Adrenal gland (tissue), 12 donors: ENCODE data around the gene TCHHL1. TPM values are rescaled to one million over a fixed set of nuclear protein-coding genes. Genes with fewer than 3 reads are reported as not detected.

Experiments used
- DNase-seq, 7 donors: peaks; one replicate each; pipeline ENCODE4 v3.0.0-alpha.2; 2019 to 2020
- H3K27ac ChIP-seq, 5 donors: fragments of 200-600 bp; sonication (generic) in 4 of 5; 1 replicate in 3 of 5; 2 replicates in 2 of 5; pipeline versions ENCODE4 v1.5.1 to v1.8.0; 2016 to 2020; ENCODE audit warnings: mild to moderate bottlenecking in 1 of 5
- H3K27me3 ChIP-seq: fragments of 200-600 bp; 2 replicates; pipeline ENCODE4 v1.8.0; 2021
- H3K36me3 ChIP-seq, 2 donors: fragments of 200-600 bp; replicated peaks in 1 of 2; 1 replicate in 1 of 2; 2 replicates in 1 of 2; pipeline versions ENCODE4 v1.5.1 to v1.8.0; 2018 to 2022
- H3K4me1 ChIP-seq, 2 donors: fragments of 200-600 bp; replicated peaks in 1 of 2; 1 replicate in 1 of 2; 2 replicates in 1 of 2; pipeline versions ENCODE4 v1.5.1 to v1.8.0; 2018 to 2021
- H3K4me3 ChIP-seq, 4 donors: fragments of 200-600 bp; sonication (generic) in 3 of 4; one replicate each; pipeline ENCODE4 v1.5.1; 2016 to 2018
- H3K9me3 ChIP-seq, 3 donors: fragments of 200-600 bp; sonication (generic) in 1 of 3; replicated peaks in 1 of 3; 1 replicate in 2 of 3; 2 replicates in 1 of 3; pipeline versions ENCODE4 v1.5.1 to v1.8.0; 2016 to 2021
- POLR2A ChIP-seq, 2 donors: fragments of 450-650 bp; IDR thresholded peaks; one replicate each; pipeline ENCODE4 v1.6.1; 2017; ENCODE audit warnings: antibody characterized with exemption in 2 of 2, mild to moderate bottlenecking in 2 of 2, moderate library complexity in 1 of 2
- WGBS, 4 donors: extraction: QIAGEN DNeasy Blood & Tissue Kit in 2 of 4; methylation state at CpG; one replicate each; pipeline versions ENCODE4 v1.1.5 to v1.1.7; 2013 to 2017; 5-methylcytosine and 5-hydroxymethylcytosine counted together
- intact Hi-C, 2 donors: fragments of 100-400 bp; cut with DNase I; formaldehyde crosslinking; loops; one replicate each; pipeline versions ENCODE4 v1.14.1 to v1.15.0; 2022 to 2023
- polyA plus RNA-seq, 3 donors: library from polyadenylated mRNA; stranded (reverse); fragments of 200-250 nt in 2 of 3; fragments of 350-450 nt in 1 of 3; fragmentation: Illumina TruSeq in 1 of 3; extraction: RNeasy Lipid Tissue Mini Kit (QIAGEN cat#74804) in 1 of 3; gene quantifications; one replicate each; pipeline ENCODE4 v1.2.3, GENCODE V29; 2013 to 2014
- total RNA-seq, 9 donors: library from RNA; depleted of rRNA in 4 of 9; stranded (reverse); fragments of >200 nt in 4 of 9; fragments of 120-200 nt in 1 of 9; fragmentation: NEBNext Ultra II Directional in 1 of 9; extraction: Animal tissue kit (Norgen Biotek cat#: 25700) in 1 of 9; gene quantifications; one replicate each; pipeline versions ENCODE4 v1.1.0 to v1.2.4, GENCODE V29; 2013 to 2023
- TF ChIP-seq, protein P1 (sequence below), 6 experiments: fragments of 450-650 bp in 4 of 6; fragments of 200-600 bp in 2 of 6; sonication (generic) in 1 of 6; IDR thresholded peaks; 1 replicate in 5 of 6; 2 replicates in 1 of 6; pipeline versions ENCODE4 v1.5.1 to v1.8.0; 2016 to 2021; ENCODE audit warnings: antibody characterized with exemption in 6 of 6, mild to moderate bottlenecking in 2 of 6, moderate library complexity in 1 of 6
- donor health status: healthy with polysubstance abuse.
- donor health status: Bipolar disorder and iron deficiency.
- donor health status: DM: yes; HTN: yes; CAD: no.
- donor health status: DM: no; HTN: no; CAD: no.
- donor health status: DM: no; HTN: no; CAD: no.
- donor health status: DM: yes; HTN: yes; CAD: no.

TCHHL1 gene
- total and polyA plus RNA-seq, 12 donors = not detected

DNA sequence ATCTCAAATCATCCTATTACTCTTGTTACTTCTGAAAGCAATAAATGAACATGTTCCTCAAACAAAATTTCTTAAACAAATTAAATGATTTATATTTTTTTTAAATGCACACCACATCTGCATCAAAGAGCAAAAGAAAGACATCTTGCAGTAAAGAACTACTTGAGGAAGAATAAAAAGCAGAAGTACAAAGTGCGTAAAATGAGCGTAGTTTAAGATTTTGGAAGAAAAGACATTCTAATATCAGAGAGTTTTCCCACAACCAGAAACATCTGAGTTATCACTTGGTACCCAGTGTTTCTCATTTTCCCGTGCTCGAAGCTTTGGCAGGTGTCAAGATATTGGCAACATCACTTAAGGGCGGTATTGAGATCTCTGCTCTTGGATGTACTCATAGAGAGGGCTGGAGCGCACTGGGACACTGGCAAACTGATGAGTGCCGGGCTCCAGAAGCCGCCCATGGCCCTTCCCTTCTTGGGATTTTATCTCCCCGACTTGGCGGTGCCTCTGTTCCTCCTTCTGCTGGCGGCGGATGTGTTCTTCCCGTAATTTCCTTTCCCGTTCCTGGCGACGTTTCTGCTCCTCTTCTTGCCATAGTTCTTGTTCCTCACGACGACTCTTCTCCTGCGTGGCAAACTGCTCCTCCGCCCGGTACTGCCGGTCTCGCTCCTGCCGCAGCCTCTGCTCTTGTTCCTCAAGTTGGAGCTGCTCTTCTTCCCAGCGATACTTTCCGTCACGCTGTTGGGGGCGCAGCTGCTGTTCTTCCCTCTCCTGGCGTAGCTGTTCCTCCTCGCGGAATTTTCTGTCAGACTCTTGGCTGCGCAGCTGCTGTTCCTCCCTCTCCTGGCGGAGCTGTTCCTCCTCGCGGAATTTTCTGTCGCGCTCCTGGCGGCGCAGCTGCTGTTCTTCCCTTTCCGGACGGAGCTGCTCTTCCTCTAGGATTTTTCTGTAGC lies 18.4 kb upstream of the TCHHL1 start:
- no peaks in the 10 kb centered on the region for H3K36me3 ChIP-seq
- peak in 1 of 7 donors; percentile 2 for DNase-seq
- peaks cover 12 to 21% of the 10 kb centered on the region in 2 donors for H3K4me1 ChIP-seq
- no peaks in the 10 kb centered on the region for H3K9me3 ChIP-seq
- peak overlapping the region in 1 of 5 donors; percentile 26 for H3K27ac ChIP-seq
- H3K4me3 ChIP-seq = no peak overlapping the region
- intact Hi-C loops = no loop called here
- TF ChIP-seq POLR2A (IDR thresholded peaks at IDR 0.05) = no peak
- TF ChIP-seq, protein P1, sequence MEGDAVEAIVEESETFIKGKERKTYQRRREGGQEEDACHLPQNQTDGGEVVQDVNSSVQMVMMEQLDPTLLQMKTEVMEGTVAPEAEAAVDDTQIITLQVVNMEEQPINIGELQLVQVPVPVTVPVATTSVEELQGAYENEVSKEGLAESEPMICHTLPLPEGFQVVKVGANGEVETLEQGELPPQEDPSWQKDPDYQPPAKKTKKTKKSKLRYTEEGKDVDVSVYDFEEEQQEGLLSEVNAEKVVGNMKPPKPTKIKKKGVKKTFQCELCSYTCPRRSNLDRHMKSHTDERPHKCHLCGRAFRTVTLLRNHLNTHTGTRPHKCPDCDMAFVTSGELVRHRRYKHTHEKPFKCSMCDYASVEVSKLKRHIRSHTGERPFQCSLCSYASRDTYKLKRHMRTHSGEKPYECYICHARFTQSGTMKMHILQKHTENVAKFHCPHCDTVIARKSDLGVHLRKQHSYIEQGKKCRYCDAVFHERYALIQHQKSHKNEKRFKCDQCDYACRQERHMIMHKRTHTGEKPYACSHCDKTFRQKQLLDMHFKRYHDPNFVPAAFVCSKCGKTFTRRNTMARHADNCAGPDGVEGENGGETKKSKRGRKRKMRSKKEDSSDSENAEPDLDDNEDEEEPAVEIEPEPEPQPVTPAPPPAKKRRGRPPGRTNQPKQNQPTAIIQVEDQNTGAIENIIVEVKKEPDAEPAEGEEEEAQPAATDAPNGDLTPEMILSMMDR (IDR thresholded peaks at IDR 0.05) = no peak
- WGBS, 4 donors = 16 to 24% (median 18%) methylated on average over 41 of the region's 41 CpGs
- peaks cover 63% of the 10 kb centered on the region for H3K27me3 ChIP-seq

DNA sequence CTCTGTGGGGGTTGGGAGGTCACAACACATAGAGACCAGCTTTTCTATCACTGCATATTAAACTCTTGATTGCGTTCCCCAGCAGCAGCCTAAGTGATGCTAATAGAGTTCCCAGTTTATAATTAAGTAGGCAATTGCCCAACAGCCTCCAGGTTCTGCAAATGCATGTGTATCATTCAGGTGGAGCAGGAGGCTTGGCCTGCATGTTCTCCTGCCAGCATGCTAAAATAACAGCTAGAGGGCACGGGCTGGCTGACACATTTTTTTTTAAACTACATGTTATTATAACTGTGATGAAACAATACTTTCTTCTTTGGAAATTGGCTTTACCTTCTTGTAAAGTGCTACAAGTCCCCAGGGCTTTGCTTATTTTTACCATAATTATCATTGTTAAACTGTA lies 16.0 kb upstream of the TCHHL1 start:
- no peak for TF ChIP-seq POLR2A (IDR thresholded peaks at IDR 0.05)
- TF ChIP-seq, protein P1 (IDR thresholded peaks at IDR 0.05) = no peak
- no peak for DNase-seq
- H3K4me1 ChIP-seq = no peaks in the 10 kb centered on the region
- H3K9me3 ChIP-seq = no peaks in the 10 kb centered on the region
- no peak overlapping the region for H3K27ac ChIP-seq
- 37 to 50% (median 41%) methylated on average over 2 of the region's 2 CpGs for WGBS, 4 donors
- H3K27me3 ChIP-seq = peaks cover 50% of the 10 kb centered on the region
- intact Hi-C loops = no loop called here
- H3K4me3 ChIP-seq = no peak overlapping the region
- H3K36me3 ChIP-seq = no peaks in the 10 kb centered on the region

DNA sequence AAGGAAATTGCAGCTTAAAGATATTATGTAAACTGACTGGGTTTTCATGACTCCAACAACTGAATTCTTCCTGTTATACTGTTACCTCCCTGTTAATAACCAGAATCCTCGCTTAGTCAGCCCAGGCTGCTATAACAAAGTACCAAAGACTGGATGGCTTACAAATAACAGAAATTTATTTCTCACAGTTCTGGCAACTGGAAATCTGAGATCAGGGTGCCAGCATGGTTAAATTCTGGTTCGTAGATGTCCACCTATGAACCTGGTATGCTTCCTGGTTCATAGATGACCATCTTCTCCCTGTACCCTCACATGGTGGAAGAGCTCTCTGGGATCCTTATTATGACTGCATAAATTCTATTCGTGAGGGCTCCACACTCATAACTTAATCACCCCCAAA lies 8.1 kb upstream of the TCHHL1 start:
- no peaks in the 10 kb centered on the region for H3K36me3 ChIP-seq
- intact Hi-C loops = no loop called here
- H3K4me1 ChIP-seq = no peaks in the 10 kb centered on the region
- TF ChIP-seq, protein P1 (IDR thresholded peaks at IDR 0.05) = no peak
- TF ChIP-seq POLR2A (IDR thresholded peaks at IDR 0.05) = no peak
- no peaks in the 10 kb centered on the region for H3K27me3 ChIP-seq
- H3K27ac ChIP-seq = no peak overlapping the region
- DNase-seq = no peak
- H3K9me3 ChIP-seq = no peaks in the 10 kb centered on the region
- 43 to 59% (median 57%) methylated on average over 3 of the region's 3 CpGs for WGBS, 4 donors
- no peak overlapping the region for H3K4me3 ChIP-seq

DNA sequence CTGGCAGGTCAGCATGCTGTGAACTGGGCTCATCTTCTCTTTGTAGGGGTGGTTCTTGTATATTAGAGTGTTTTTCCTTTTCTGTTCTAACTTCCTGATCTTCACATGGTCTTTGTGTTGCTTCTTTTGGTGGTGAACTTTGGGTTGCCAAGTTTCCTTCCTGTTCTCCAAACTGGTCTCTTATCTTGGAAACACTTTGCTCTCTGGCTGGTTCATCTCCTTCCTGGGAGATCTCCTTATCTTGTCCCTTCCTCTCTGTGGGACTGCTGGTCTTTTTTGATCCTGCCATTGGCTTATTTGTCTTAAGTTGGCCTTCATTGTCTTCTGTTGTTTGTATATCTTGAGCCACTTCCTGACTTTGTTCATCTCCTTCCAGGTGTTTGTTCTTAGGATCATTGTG lies 2.1 kb downstream of the TCHHL1 start:
- Histone ChIP-seq H3K36me3 (no peaks in the 10 kb centered on the region), H3K4me1 (no peaks in the 10 kb centered on the region), H3K4me3 (no peak overlapping the region), H3K27ac (no peak overlapping the region), H3K27me3 (peaks cover 4% of the 10 kb centered on the region), H3K9me3 (no peaks in the 10 kb centered on the region)
- intact Hi-C loops = no loop called here
- TF ChIP-seq, protein P1 (IDR thresholded peaks at IDR 0.05) = no peak
- TF ChIP-seq POLR2A (IDR thresholded peaks at IDR 0.05) = no peak
- no peak for DNase-seq
